Measurements from ENCODE around the gene SOHLH1.

DNA sequence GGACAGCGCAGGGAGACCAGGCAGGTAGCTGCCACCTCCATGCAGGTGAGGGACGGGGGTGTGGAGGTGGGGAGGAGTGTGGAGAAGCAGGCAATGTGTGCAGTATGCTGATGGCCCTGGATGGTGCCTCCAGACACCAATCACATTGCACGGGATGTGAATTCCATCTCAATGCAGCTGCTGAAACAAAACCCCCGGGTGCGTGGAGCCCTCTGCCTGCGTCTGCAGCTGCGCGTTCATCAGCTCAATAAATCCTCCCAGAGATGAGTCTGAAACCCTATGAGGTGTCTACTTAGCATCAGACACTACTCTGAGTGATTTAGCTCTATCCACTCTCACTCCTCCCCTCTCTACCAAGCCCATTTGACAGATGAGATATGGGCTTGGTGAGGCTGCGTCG lies 10.3 kb downstream of the SOHLH1 start:
- TF ChIP-seq CTCF (IDR thresholded peaks at IDR 0.05) (no peak), EZH2 (IDR thresholded peaks at IDR 0.05) (no peak)
